Measurements from ENCODE around the gene KIAA1671.
A peak's percentile ranks its signal among the peaks of the same experiment; 100 is the strongest.

Gene KIAA1671

GRCh38 chr22:24953384-24954113 is 1.0 kb downstream of the KIAA1671 start:
- peak; percentile 4 for DNase-seq

- no peak for DNase-seq
Observed at GRCh38 chr22:24954114-24954463, 1.6 kb downstream of the KIAA1671 start.

- no peak for DNase-seq
Observed at GRCh38 chr22:24954856-24955255, 2.3 kb downstream of the KIAA1671 start.

GRCh38 chr22:24957043-24957442 is 4.5 kb downstream of the KIAA1671 start:
- no peak for DNase-seq

GRCh38 chr22:24961217-24961844 is 8.8 kb downstream of the KIAA1671 start:
- no peak for DNase-seq

- DNase-seq: no peak
Observed at GRCh38 chr22:24962094-24962493, 9.6 kb downstream of the KIAA1671 start.

GRCh38 chr22:24962835-24963234 is 10.3 kb downstream of the KIAA1671 start:
- DNase-seq: no peak

- no peak for DNase-seq
Observed at GRCh38 chr22:24964441-24964840, 11.9 kb downstream of the KIAA1671 start.

GRCh38 chr22:24965822-24966626 is 13.5 kb downstream of the KIAA1671 start:
- DNase-seq: no peak

GRCh38 chr22:24968066-24968561 is 15.6 kb downstream of the KIAA1671 start:
- DNase-seq: no peak

- no peak for DNase-seq
Observed at GRCh38 chr22:24969560-24970301, 17.2 kb downstream of the KIAA1671 start.

GRCh38 chr22:24972369-24972768 is 19.9 kb downstream of the KIAA1671 start:
- no peak for DNase-seq

- DNase-seq: no peak
Observed at GRCh38 chr22:24973872-24974271, 21.4 kb downstream of the KIAA1671 start.

- DNase-seq: no peak
Observed at GRCh38 chr22:24975125-24975640, 22.7 kb downstream of the KIAA1671 start.

- DNase-seq: no peak
Observed at GRCh38 chr22:24975813-24976341, 23.4 kb downstream of the KIAA1671 start.

- no peak for DNase-seq
Observed at GRCh38 chr22:24976442-24977218, 24.1 kb downstream of the KIAA1671 start.

- no peak for DNase-seq
Observed at GRCh38 chr22:24977370-24978221, 25.1 kb downstream of the KIAA1671 start.

- no peak for DNase-seq
Observed at GRCh38 chr22:24978308-24978707, 25.8 kb downstream of the KIAA1671 start.

- no peak for DNase-seq
Observed at GRCh38 chr22:24981066-24981465, 28.6 kb downstream of the KIAA1671 start.

GRCh38 chr22:24981656-24982055 is 29.1 kb downstream of the KIAA1671 start:
- no peak for DNase-seq
